ENCODE results near the gene CCDC152.
A peak's percentile ranks its signal among the peaks of the same experiment; 100 is the strongest.

The CCDC152 gene

DNA sequence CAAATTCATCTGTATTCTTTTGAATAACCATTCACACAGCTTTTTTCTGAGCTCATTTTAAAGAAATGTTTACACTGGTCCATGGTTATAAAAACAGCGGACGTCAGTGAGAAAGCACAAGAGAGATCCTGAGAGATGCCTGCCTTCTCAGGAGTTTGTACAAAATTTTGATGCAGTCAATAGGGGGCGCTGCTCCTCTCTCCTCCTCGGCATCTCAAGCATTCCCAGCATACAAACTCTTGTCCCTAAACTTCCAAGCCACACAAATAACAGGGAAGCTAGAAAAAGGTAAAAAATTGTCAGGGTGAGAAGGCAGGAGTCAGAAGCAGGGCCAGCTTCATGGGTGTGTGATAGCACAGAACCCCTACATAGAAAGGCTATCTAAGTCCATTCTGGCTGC is 11.2 kb upstream of the CCDC152 start:
- Histone ChIP-seq H3K4ac (ENCODE audit: low read length) (no peak overlapping the region), H3K27me3 (ENCODE audit: control insufficient read depth in 3 of 3, insufficient read depth in 3 of 3, low read depth in 1 of 3, low read length in 3 of 3) (no peaks in the 10 kb centered on the region), H3K9ac (ENCODE audit: low read depth, low read length, poor library complexity) (no peak overlapping the region), H3K9me3 (replicated peaks in 1 of 2; ENCODE audit: control insufficient read depth in 2 of 2, insufficient read depth in 1 of 2, low read depth in 1 of 2, low read length in 2 of 2) (no peaks in the 10 kb centered on the region), H2BK12ac (ENCODE audit: low read length) (no peak overlapping the region), H2AFZ (ENCODE audit: low read length) (no peak overlapping the region), H3K27ac (replicated peaks; ENCODE audit: low read length) (no peak overlapping the region), H4K8ac (ENCODE audit: low read depth, low read length) (no peak overlapping the region), H3K79me1 (ENCODE audit: low read depth, low read length) (no peaks in the 10 kb centered on the region), H2BK5ac (ENCODE audit: low read length) (no peak overlapping the region), H2BK120ac (ENCODE audit: low read depth, low read length) (no peak overlapping the region), H3K36me3 (replicated peaks in 1 of 2; ENCODE audit: control insufficient read depth in 2 of 2, insufficient read depth in 2 of 2, low read length in 2 of 2) (no peaks in the 10 kb centered on the region), H2BK15ac (ENCODE audit: low read length) (no peak overlapping the region), H3K4me1 (ENCODE audit: control insufficient read depth in 2 of 2, insufficient read depth in 1 of 2, low read depth in 1 of 2, low read length in 2 of 2) (no peaks in the 10 kb centered on the region), H3K14ac (ENCODE audit: low read length) (no peak overlapping the region), H3K23ac (ENCODE audit: low read depth, low read length, poor library complexity) (no peak overlapping the region), H2AK5ac (ENCODE audit: low read depth, low read length) (no peak overlapping the region), H3K4me3 (ENCODE audit: low read length in 2 of 2) (no peak overlapping the region), H3K18ac (ENCODE audit: low read length) (no peak overlapping the region), H4K91ac (ENCODE audit: low read depth, low read length, poor library complexity) (no peak overlapping the region), H3K4me2 (ENCODE audit: insufficient read depth, low read length, poor library complexity, severe bottlenecking) (no peak overlapping the region)
- WGBS, 2 donors (ENCODE audit: extremely low coverage in 2 of 2, insufficient read length in 2 of 2, insufficient replicate concordance in 1 of 2): no CpG with 5 or more reads among the region's 4 CpGs
- DNase-seq (ENCODE audit: low spot score): peak; percentile 24

DNA sequence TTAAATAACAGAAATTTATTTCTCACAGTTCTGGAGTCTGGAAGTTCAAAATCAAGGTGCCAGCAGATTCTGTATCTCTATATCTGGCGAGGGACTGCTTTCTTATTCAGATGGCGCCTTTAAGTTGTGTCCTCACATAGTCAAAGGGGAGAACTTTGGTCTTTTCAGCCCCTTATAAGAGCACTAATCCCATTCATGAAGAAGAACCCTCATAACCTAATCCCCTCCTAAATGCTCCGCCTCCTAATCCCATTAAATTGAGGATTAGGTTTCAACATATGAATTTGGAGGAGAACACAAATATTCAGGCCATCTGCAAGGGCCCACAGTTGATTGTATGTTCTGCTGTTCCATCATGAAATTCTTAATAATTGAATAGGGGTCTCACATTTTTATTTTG is 10.8 kb upstream of the CCDC152 start:
- no peaks in the 10 kb centered on the region for H3K27me3 ChIP-seq (ENCODE audit: control insufficient read depth in 3 of 3, insufficient read depth in 3 of 3, low read depth in 1 of 3, low read length in 3 of 3)
- no peaks in the 10 kb centered on the region for H3K4me1 ChIP-seq (ENCODE audit: control insufficient read depth in 2 of 2, insufficient read depth in 1 of 2, low read depth in 1 of 2, low read length in 2 of 2)
- no peak overlapping the region for H3K9ac ChIP-seq (ENCODE audit: low read depth, low read length, poor library complexity)
- H2BK120ac ChIP-seq (ENCODE audit: low read depth, low read length): no peak overlapping the region
- H2AK5ac ChIP-seq (ENCODE audit: low read depth, low read length): no peak overlapping the region
- H3K9me3 ChIP-seq (replicated peaks in 1 of 2; ENCODE audit: control insufficient read depth in 2 of 2, insufficient read depth in 1 of 2, low read depth in 1 of 2, low read length in 2 of 2): no peaks in the 10 kb centered on the region
- no peak overlapping the region for H3K4ac ChIP-seq (ENCODE audit: low read length)
- H4K91ac ChIP-seq (ENCODE audit: low read depth, low read length, poor library complexity): no peak overlapping the region
- H2BK15ac ChIP-seq (ENCODE audit: low read length): no peak overlapping the region
- H3K79me1 ChIP-seq (ENCODE audit: low read depth, low read length): no peaks in the 10 kb centered on the region
- no peaks in the 10 kb centered on the region for H3K36me3 ChIP-seq (replicated peaks in 1 of 2; ENCODE audit: control insufficient read depth in 2 of 2, insufficient read depth in 2 of 2, low read length in 2 of 2)
- H4K8ac ChIP-seq (ENCODE audit: low read depth, low read length): no peak overlapping the region
- no peak overlapping the region for H3K4me2 ChIP-seq (ENCODE audit: insufficient read depth, low read length, poor library complexity, severe bottlenecking)
- H3K14ac ChIP-seq (ENCODE audit: low read length): no peak overlapping the region
- DNase-seq (ENCODE audit: low spot score): no peak
- no CpG with 5 or more reads among the region's 3 CpGs for WGBS, 2 donors (ENCODE audit: extremely low coverage in 2 of 2, insufficient read length in 2 of 2, insufficient replicate concordance in 1 of 2)
- no peak overlapping the region for H3K18ac ChIP-seq (ENCODE audit: low read length)
- H2BK5ac ChIP-seq (ENCODE audit: low read length): no peak overlapping the region
- no peak overlapping the region for H2BK12ac ChIP-seq (ENCODE audit: low read length)
- no peak overlapping the region for H3K27ac ChIP-seq (replicated peaks; ENCODE audit: low read length)
- H3K4me3 ChIP-seq (ENCODE audit: low read length in 2 of 2): no peak overlapping the region
- no peak overlapping the region for H3K23ac ChIP-seq (ENCODE audit: low read depth, low read length, poor library complexity)
- H2AFZ ChIP-seq (ENCODE audit: low read length): no peak overlapping the region

DNA sequence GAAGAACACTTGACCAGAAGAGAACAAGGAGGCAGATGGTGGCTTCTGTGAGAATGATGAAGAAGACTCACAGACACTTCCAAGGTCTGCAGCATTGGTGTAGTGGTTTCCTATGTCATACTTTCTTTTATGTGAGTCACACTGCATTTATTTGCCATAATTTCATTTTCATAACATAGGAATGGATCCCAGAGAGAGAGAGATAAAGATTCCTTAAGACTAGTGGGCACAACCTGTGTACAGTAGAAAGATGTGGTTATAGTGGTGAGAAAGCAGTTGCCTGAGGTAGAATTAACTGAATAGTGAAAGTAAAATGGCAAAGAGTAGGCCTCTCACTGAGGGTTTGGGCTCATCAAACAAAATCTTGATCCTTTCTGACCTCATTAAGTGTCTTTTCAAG is 7.6 kb upstream of the CCDC152 start:
- no peaks in the 10 kb centered on the region for H3K9me3 ChIP-seq (replicated peaks in 1 of 2; ENCODE audit: control insufficient read depth in 2 of 2, insufficient read depth in 1 of 2, low read depth in 1 of 2, low read length in 2 of 2)
- no peaks in the 10 kb centered on the region for H3K79me1 ChIP-seq (ENCODE audit: low read depth, low read length)
- H2AFZ ChIP-seq (ENCODE audit: low read length): no peak overlapping the region
- H2BK15ac ChIP-seq (ENCODE audit: low read length): no peak overlapping the region
- no peak overlapping the region for H2BK120ac ChIP-seq (ENCODE audit: low read depth, low read length)
- H2BK5ac ChIP-seq (ENCODE audit: low read length): no peak overlapping the region
- H3K36me3 ChIP-seq (replicated peaks in 1 of 2; ENCODE audit: control insufficient read depth in 2 of 2, insufficient read depth in 2 of 2, low read length in 2 of 2): no peaks in the 10 kb centered on the region
- H4K8ac ChIP-seq (ENCODE audit: low read depth, low read length): no peak overlapping the region
- no peak for DNase-seq (ENCODE audit: low spot score)
- no peak overlapping the region for H3K4me2 ChIP-seq (ENCODE audit: insufficient read depth, low read length, poor library complexity, severe bottlenecking)
- H3K9ac ChIP-seq (ENCODE audit: low read depth, low read length, poor library complexity): no peak overlapping the region
- no peak overlapping the region for H3K23ac ChIP-seq (ENCODE audit: low read depth, low read length, poor library complexity)
- H3K27ac ChIP-seq (replicated peaks; ENCODE audit: low read length): no peak overlapping the region
- H3K4me1 ChIP-seq (ENCODE audit: control insufficient read depth in 2 of 2, insufficient read depth in 1 of 2, low read depth in 1 of 2, low read length in 2 of 2): no peaks in the 10 kb centered on the region
- H3K14ac ChIP-seq (ENCODE audit: low read length): no peak overlapping the region
- H3K4me3 ChIP-seq (ENCODE audit: low read length in 2 of 2): no peak overlapping the region
- H2AK5ac ChIP-seq (ENCODE audit: low read depth, low read length): no peak overlapping the region
- H3K18ac ChIP-seq (ENCODE audit: low read length): no peak overlapping the region
- no peak overlapping the region for H4K91ac ChIP-seq (ENCODE audit: low read depth, low read length, poor library complexity)
- no peak overlapping the region for H3K4ac ChIP-seq (ENCODE audit: low read length)
- H2BK12ac ChIP-seq (ENCODE audit: low read length): no peak overlapping the region
- no peaks in the 10 kb centered on the region for H3K27me3 ChIP-seq (ENCODE audit: control insufficient read depth in 3 of 3, insufficient read depth in 3 of 3, low read depth in 1 of 3, low read length in 3 of 3)

DNA sequence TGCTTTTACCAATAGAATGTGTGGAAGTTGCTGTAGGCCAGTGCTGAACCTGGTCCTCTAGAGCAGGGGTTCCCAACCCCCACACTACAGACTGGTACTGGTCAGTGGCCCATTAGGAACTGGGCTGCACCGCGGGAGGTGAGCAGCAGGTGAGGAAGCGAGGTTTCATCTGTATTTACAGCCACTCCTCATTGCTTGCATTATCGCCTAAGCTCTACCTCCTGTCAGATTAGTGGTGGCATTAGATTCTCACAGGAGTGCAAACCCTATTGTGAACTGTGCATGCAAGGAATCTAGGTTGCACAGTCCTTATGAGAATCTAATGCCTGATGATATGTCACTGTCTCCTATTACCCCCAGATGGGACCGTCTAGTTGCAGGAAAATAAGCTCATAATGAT is 6.1 kb upstream of the CCDC152 start:
- Histone ChIP-seq H3K27me3 (ENCODE audit: control insufficient read depth in 3 of 3, insufficient read depth in 3 of 3, low read depth in 1 of 3, low read length in 3 of 3) (no peaks in the 10 kb centered on the region), H3K4ac (ENCODE audit: low read length) (no peak overlapping the region), H2AFZ (ENCODE audit: low read length) (no peak overlapping the region), H3K79me1 (ENCODE audit: low read depth, low read length) (no peaks in the 10 kb centered on the region), H3K23ac (ENCODE audit: low read depth, low read length, poor library complexity) (no peak overlapping the region), H2AK5ac (ENCODE audit: low read depth, low read length) (no peak overlapping the region), H3K36me3 (replicated peaks in 1 of 2; ENCODE audit: control insufficient read depth in 2 of 2, insufficient read depth in 2 of 2, low read length in 2 of 2) (no peaks in the 10 kb centered on the region), H2BK15ac (ENCODE audit: low read length) (no peak overlapping the region), H3K4me3 (ENCODE audit: low read length in 2 of 2) (no peak overlapping the region), H3K9ac (ENCODE audit: low read depth, low read length, poor library complexity) (no peak overlapping the region), H2BK12ac (ENCODE audit: low read length) (no peak overlapping the region), H3K18ac (ENCODE audit: low read length) (no peak overlapping the region), H3K4me2 (ENCODE audit: insufficient read depth, low read length, poor library complexity, severe bottlenecking) (no peak overlapping the region), H2BK5ac (ENCODE audit: low read length) (no peak overlapping the region), H2BK120ac (ENCODE audit: low read depth, low read length) (no peak overlapping the region), H3K27ac (replicated peaks; ENCODE audit: low read length) (no peak overlapping the region), H3K14ac (ENCODE audit: low read length) (no peak overlapping the region), H4K91ac (ENCODE audit: low read depth, low read length, poor library complexity) (no peak overlapping the region), H4K8ac (ENCODE audit: low read depth, low read length) (no peak overlapping the region), H3K4me1 (ENCODE audit: control insufficient read depth in 2 of 2, insufficient read depth in 1 of 2, low read depth in 1 of 2, low read length in 2 of 2) (no peaks in the 10 kb centered on the region), H3K9me3 (replicated peaks in 1 of 2; ENCODE audit: control insufficient read depth in 2 of 2, insufficient read depth in 1 of 2, low read depth in 1 of 2, low read length in 2 of 2) (no peaks in the 10 kb centered on the region)
- WGBS, 2 donors (ENCODE audit: extremely low coverage in 2 of 2, insufficient read length in 2 of 2, insufficient replicate concordance in 1 of 2): no CpG with 5 or more reads among the region's 5 CpGs
- DNase-seq (ENCODE audit: low spot score): no peak
